EL (cell line): Measurements from ENCODE around the gene FRMD4B.
"Not testable (repeated sequence)": the region's sequence is repeated elsewhere in the genome, so short reads cannot be mapped to it uniquely, and the experiment has no call there.

Experiments used
- DNase-seq: peaks from one replicate; pipeline ENCODE4 v3.0.0-alpha.2; 2016

The FRMD4B gene

GRCh38 chr3:69282181-69282580 lies 103.7 kb downstream of the FRMD4B start:
- DNase-seq = no peak

GRCh38 chr3:69277403-69277802 lies 108.5 kb downstream of the FRMD4B start:
- DNase-seq = not testable (repeated sequence)

- DNase-seq = no peak
Measured at GRCh38 chr3:69276884-69277283, 109.0 kb downstream of the FRMD4B start.

- DNase-seq = not testable (repeated sequence)
Measured at GRCh38 chr3:69276191-69276590, 109.7 kb downstream of the FRMD4B start.

- DNase-seq = no peak
Measured at GRCh38 chr3:69273896-69274295, 112.0 kb downstream of the FRMD4B start.

- DNase-seq = no peak
Measured at GRCh38 chr3:69272556-69272955, 113.3 kb downstream of the FRMD4B start.

- no peak for DNase-seq
Measured at GRCh38 chr3:69271098-69271497, 114.8 kb downstream of the FRMD4B start.

GRCh38 chr3:69266585-69266984 lies 119.3 kb downstream of the FRMD4B start:
- no peak for DNase-seq

GRCh38 chr3:69266071-69266470 lies 119.8 kb downstream of the FRMD4B start:
- not testable (repeated sequence) for DNase-seq

GRCh38 chr3:69260843-69261405 lies 125.0 kb downstream of the FRMD4B start:
- DNase-seq = not testable (repeated sequence)

- DNase-seq = no peak
Measured at GRCh38 chr3:69260216-69260787, 125.6 kb downstream of the FRMD4B start.

- no peak for DNase-seq
Measured at GRCh38 chr3:69259125-69259524, 126.8 kb downstream of the FRMD4B start.

GRCh38 chr3:69255928-69256327 lies 130.0 kb downstream of the FRMD4B start:
- no peak for DNase-seq

GRCh38 chr3:69254351-69254750 lies 131.5 kb downstream of the FRMD4B start:
- no peak for DNase-seq

GRCh38 chr3:69252631-69253030 lies 133.3 kb downstream of the FRMD4B start:
- no peak for DNase-seq

- no peak for DNase-seq
Measured at GRCh38 chr3:69252141-69252540, 133.7 kb downstream of the FRMD4B start.

GRCh38 chr3:69251078-69251805 lies 134.6 kb downstream of the FRMD4B start:
- DNase-seq = no peak

GRCh38 chr3:69250014-69250413 lies 135.9 kb downstream of the FRMD4B start:
- DNase-seq = no peak

- no peak for DNase-seq
Measured at GRCh38 chr3:69249001-69249400, 136.9 kb downstream of the FRMD4B start.

GRCh38 chr3:69248436-69248835 lies 137.5 kb downstream of the FRMD4B start:
- DNase-seq = no peak

- no peak for DNase-seq
Measured at GRCh38 chr3:69246612-69247011, 139.3 kb downstream of the FRMD4B start.

- no peak for DNase-seq
Measured at GRCh38 chr3:69244039-69244438, 141.8 kb downstream of the FRMD4B start.

- DNase-seq = no peak
Measured at GRCh38 chr3:69241769-69242168, 144.1 kb downstream of the FRMD4B start.
